ENCODE data around the gene FARP2.

DNA sequence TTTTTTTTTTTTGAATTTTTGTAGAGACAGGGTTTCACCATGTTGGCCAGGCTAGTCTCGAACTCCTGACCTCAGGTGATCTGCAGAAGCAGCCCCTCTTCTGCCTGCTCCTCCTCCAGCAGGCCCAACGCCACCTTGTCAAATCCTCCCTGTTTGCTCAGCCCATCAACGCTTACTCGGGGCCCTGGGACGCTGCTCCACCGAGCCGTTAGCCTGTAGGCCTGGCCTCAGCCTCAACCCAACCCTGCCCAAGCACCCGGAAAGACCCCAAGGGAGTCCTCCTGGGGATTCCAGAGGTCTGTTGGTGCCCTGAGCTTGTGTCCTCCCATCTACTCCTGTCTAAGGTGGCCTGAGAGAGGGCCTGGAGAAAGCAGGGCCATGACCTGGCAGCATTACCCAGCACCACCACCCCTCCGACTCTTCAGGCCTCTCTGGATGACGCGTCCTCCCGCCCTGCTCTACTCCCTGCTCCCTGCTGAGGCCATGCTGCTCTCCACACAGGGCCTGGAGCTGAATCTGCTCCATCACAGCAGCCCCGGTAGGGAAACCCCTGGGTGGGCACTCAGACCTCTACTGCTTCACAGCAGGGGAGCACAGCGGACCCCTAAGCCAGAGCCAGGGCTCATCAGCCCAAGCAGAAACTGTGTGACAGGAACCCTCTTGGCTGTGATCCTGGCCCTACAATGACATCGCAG lies 149.1 kb downstream of the FARP2 start:
- TF ChIP-seq, protein P1, sequence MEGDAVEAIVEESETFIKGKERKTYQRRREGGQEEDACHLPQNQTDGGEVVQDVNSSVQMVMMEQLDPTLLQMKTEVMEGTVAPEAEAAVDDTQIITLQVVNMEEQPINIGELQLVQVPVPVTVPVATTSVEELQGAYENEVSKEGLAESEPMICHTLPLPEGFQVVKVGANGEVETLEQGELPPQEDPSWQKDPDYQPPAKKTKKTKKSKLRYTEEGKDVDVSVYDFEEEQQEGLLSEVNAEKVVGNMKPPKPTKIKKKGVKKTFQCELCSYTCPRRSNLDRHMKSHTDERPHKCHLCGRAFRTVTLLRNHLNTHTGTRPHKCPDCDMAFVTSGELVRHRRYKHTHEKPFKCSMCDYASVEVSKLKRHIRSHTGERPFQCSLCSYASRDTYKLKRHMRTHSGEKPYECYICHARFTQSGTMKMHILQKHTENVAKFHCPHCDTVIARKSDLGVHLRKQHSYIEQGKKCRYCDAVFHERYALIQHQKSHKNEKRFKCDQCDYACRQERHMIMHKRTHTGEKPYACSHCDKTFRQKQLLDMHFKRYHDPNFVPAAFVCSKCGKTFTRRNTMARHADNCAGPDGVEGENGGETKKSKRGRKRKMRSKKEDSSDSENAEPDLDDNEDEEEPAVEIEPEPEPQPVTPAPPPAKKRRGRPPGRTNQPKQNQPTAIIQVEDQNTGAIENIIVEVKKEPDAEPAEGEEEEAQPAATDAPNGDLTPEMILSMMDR (IDR thresholded peaks at IDR 0.05): no peak
- TF ChIP-seq, protein P2, sequence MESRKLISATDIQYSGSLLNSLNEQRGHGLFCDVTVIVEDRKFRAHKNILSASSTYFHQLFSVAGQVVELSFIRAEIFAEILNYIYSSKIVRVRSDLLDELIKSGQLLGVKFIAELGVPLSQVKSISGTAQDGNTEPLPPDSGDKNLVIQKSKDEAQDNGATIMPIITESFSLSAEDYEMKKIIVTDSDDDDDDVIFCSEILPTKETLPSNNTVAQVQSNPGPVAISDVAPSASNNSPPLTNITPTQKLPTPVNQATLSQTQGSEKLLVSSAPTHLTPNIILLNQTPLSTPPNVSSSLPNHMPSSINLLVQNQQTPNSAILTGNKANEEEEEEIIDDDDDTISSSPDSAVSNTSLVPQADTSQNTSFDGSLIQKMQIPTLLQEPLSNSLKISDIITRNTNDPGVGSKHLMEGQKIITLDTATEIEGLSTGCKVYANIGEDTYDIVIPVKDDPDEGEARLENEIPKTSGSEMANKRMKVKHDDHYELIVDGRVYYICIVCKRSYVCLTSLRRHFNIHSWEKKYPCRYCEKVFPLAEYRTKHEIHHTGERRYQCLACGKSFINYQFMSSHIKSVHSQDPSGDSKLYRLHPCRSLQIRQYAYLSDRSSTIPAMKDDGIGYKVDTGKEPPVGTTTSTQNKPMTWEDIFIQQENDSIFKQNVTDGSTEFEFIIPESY (IDR thresholded peaks at IDR 0.05; ENCODE audit: borderline replicate concordance, low read depth): no peak
- no peak for TF ChIP-seq TAF1 (IDR thresholded peaks at IDR 0.05; ENCODE audit: borderline replicate concordance, low read depth, low read length)
- no peak for TF ChIP-seq MXI1 (IDR thresholded peaks at IDR 0.05; ENCODE audit: low read depth, low read length)
- no peak for TF ChIP-seq FOXM1 (IDR thresholded peaks at IDR 0.05; ENCODE audit: low read depth)
- no peak for TF ChIP-seq POLR2AphosphoS5 (IDR thresholded peaks at IDR 0.05; ENCODE audit: low read depth, low read length)
- no peak for TF ChIP-seq RCOR1 (IDR thresholded peaks at IDR 0.05; ENCODE audit: low read length)
- no peak for TF ChIP-seq SIN3A (IDR thresholded peaks at IDR 0.05; ENCODE audit: borderline replicate concordance, low read depth, low read length)
- no peak for TF ChIP-seq SMC3 (IDR thresholded peaks at IDR 0.05; ENCODE audit: low read depth, low read length)
